GM21576 (cell line): ENCODE results near the gene CEP89.
"Not testable (repeated sequence)": the region's sequence is repeated elsewhere in the genome, so short reads cannot be mapped to it uniquely, and the experiment has no call there.

Experiments used
- ATAC-seq: cut with Tn5 transposase; IDR thresholded peaks from one replicate; pipeline ENCODE4 v1.9.1; 2021; ENCODE audit warnings: mild to moderate bottlenecking, moderate library complexity; ENCODE audit not compliant: unreplicated experiment

CEP89 gene

GRCh38 chr19:32872391-32872790, 99.4 kb downstream of the CEP89 start:
- no peak for ATAC-seq

- no peak for ATAC-seq
These were observed 100.7 kb downstream of the CEP89 start for GRCh38 chr19:32870981-32871451.

- ATAC-seq: no peak
These were observed 101.7 kb downstream of the CEP89 start for GRCh38 chr19:32869966-32870573.

- no peak for ATAC-seq
These were observed 102.3 kb downstream of the CEP89 start, which contains the start of gene SLC7A9 for GRCh38 chr19:32869369-32869965. TSS of gene SLC7A9 (minus strand) at chr19:32869767. CDS start at chr19:32868534, 1,233 bp downstream.

- no peak for ATAC-seq
These were observed 103.4 kb downstream of the CEP89 start for GRCh38 chr19:32868206-32868950.

- ATAC-seq: not testable (repeated sequence)
These were observed 104.3 kb downstream of the CEP89 start for GRCh38 chr19:32867436-32867835.

GRCh38 chr19:32866564-32867265, 105.0 kb downstream of the CEP89 start:
- ATAC-seq: no peak

- no peak for ATAC-seq
These were observed 105.7 kb downstream of the CEP89 start for GRCh38 chr19:32866061-32866460.

GRCh38 chr19:32865326-32865725, 106.4 kb downstream of the CEP89 start:
- ATAC-seq: no peak

- ATAC-seq: no peak
These were observed 107.3 kb downstream of the CEP89 start for GRCh38 chr19:32864318-32865007.

- no peak for ATAC-seq
These were observed 107.9 kb downstream of the CEP89 start for GRCh38 chr19:32863841-32864240.

GRCh38 chr19:32863301-32863700, 108.5 kb downstream of the CEP89 start:
- no peak for ATAC-seq

GRCh38 chr19:32862741-32863140, 109.0 kb downstream of the CEP89 start:
- ATAC-seq: no peak

- no peak for ATAC-seq
These were observed 109.6 kb downstream of the CEP89 start for GRCh38 chr19:32862173-32862572.

- no peak for ATAC-seq
These were observed 110.2 kb downstream of the CEP89 start for GRCh38 chr19:32861596-32861995.

- no peak for ATAC-seq
These were observed 112.2 kb downstream of the CEP89 start for GRCh38 chr19:32859591-32859990.

- no peak for ATAC-seq
These were observed 113.2 kb downstream of the CEP89 start for GRCh38 chr19:32858559-32858958.

- ATAC-seq: no peak
These were observed 113.6 kb downstream of the CEP89 start for GRCh38 chr19:32858155-32858554.

- ATAC-seq: no peak
These were observed 114.2 kb downstream of the CEP89 start for GRCh38 chr19:32857584-32857983.

- not testable (repeated sequence) for ATAC-seq
These were observed 114.9 kb downstream of the CEP89 start for GRCh38 chr19:32856818-32857217.

- ATAC-seq: no peak
These were observed 119.5 kb downstream of the CEP89 start for GRCh38 chr19:32852216-32852615.
